H1 (cell line): ENCODE data around the gene PPP1R27. TPM values are rescaled to one million over a fixed set of nuclear protein-coding genes. Genes with fewer than 3 reads are reported as not detected.

ENCODE experiments used
- CTCF ChIA-PET: fragments of 300-600 bp; sonication (Branson Sonifier 250); formaldehyde crosslinking; loops from one replicate; lab custom pipeline; 2021; ENCODE audit not compliant: partially characterized antibody; lab: Charles Lee
- POLR2A ChIA-PET: fragments of 300-600 bp; sonication (Branson Sonifier 250); formaldehyde crosslinking; loops from one replicate; lab custom pipeline; 2021; ENCODE audit warnings: inconsistent platforms; ENCODE audit not compliant: partially characterized antibody; lab: Charles Lee
- DNase-seq, 2 experiments: peaks; one replicate each; pipeline versions ENCODE4 v3.0.0 to v3.0.0-alpha.2; 2010 to 2022; ENCODE audit warnings: low spot score in 2 of 2, low read depth in 1 of 2, mixed read lengths in 1 of 2
- FAIRE-seq: peaks from 2 replicates; lab custom pipeline; 2011; peaks lifted over from hg19 to GRCh38; lab: Jason Lieb, UNC
- H2AFZ ChIP-seq: 2 replicates; pipeline ENCODE4 v1.8.1; 2012; ENCODE audit warnings: low read length, inconsistent platforms
- H2AK5ac ChIP-seq: 2 replicates; pipeline ENCODE4 v1.6.1; 2013; ENCODE audit warnings: low read depth, low read length
- H2BK120ac ChIP-seq: replicated peaks from 2 replicates; pipeline ENCODE3; 2013; ENCODE audit warnings: low read depth, low read length, inconsistent platforms
- H2BK12ac ChIP-seq: 2 replicates; pipeline ENCODE4 v1.6.1; 2013; ENCODE audit warnings: low read depth, low read length
- H2BK15ac ChIP-seq: 2 replicates; pipeline ENCODE4 v1.6.1; 2013; ENCODE audit warnings: low read length
- H2BK20ac ChIP-seq: 2 replicates; pipeline ENCODE4 v1.6.1; 2013; ENCODE audit warnings: low read length
- H2BK5ac ChIP-seq: 2 replicates; pipeline ENCODE4 v1.6.1; 2013; ENCODE audit warnings: low read depth, low read length
- H3K14ac ChIP-seq: 2 replicates; pipeline ENCODE4 v1.6.1; 2013; ENCODE audit warnings: inconsistent platforms; ENCODE audit not compliant: insufficient read length
- H3K18ac ChIP-seq: 2 replicates; pipeline ENCODE4 v1.6.1; 2013; ENCODE audit warnings: low read length; ENCODE audit errors: extremely low read depth
- H3K23ac ChIP-seq: 2 replicates; pipeline ENCODE4 v1.6.1; 2013; ENCODE audit warnings: inconsistent platforms; ENCODE audit not compliant: insufficient read length
- H3K23me2 ChIP-seq: 2 replicates; pipeline ENCODE4 v1.6.1; 2013; ENCODE audit warnings: low read depth, low read length
- H3K27ac ChIP-seq: 2 replicates; pipeline ENCODE4 v1.6.1; 2011; ENCODE audit warnings: low read depth, low read length, inconsistent platforms
- H3K27me3 ChIP-seq, 4 experiments: replicated peaks in 1 of 4; 1 replicate in 1 of 4; 2 replicates in 3 of 4; pipeline versions ENCODE4 v1.6.1 to v1.8.1; 2011 to 2013; ENCODE audit warnings: low read length in 3 of 4, mild to moderate bottlenecking in 3 of 4, inconsistent platforms in 2 of 4, mixed read lengths in 2 of 4, moderate library complexity in 1 of 4; ENCODE audit not compliant: control insufficient read depth in 3 of 4, insufficient read depth in 3 of 4; ENCODE audit errors: extremely low read depth in 1 of 4
- H3K36me3 ChIP-seq, 4 experiments: 2 replicates each; pipeline versions ENCODE4 v1.6.1 to v1.8.1; 2011 to 2013; ENCODE audit warnings: mild to moderate bottlenecking in 4 of 4, low read length in 3 of 4, moderate library complexity in 2 of 4, control low read depth in 1 of 4, inconsistent platforms in 1 of 4; ENCODE audit not compliant: insufficient read depth in 4 of 4, control insufficient read depth in 2 of 4
- H3K4ac ChIP-seq: replicated peaks from 2 replicates; pipeline ENCODE3; 2013; ENCODE audit warnings: low read length, low read depth, mixed read lengths, inconsistent platforms; ENCODE audit not compliant: insufficient read length
- H3K4me1 ChIP-seq, 4 experiments: replicated peaks in 1 of 4; 1 replicate in 1 of 4; 2 replicates in 3 of 4; pipeline versions ENCODE4 v1.6.1 to v1.8.1; 2011 to 2013; ENCODE audit warnings: low read length in 3 of 4, inconsistent platforms in 2 of 4, mixed read lengths in 1 of 4; ENCODE audit not compliant: insufficient read depth in 4 of 4, control insufficient read depth in 3 of 4
- H3K4me2 ChIP-seq, 2 experiments: 2 replicates each; pipeline versions ENCODE4 v1.6.1 to v1.8.1; 2011 to 2013; ENCODE audit warnings: low read depth in 2 of 2, low read length in 2 of 2, control low read depth in 1 of 2, inconsistent platforms in 1 of 2, mild to moderate bottlenecking in 1 of 2; ENCODE audit not compliant: insufficient read depth in 1 of 2
- H3K4me3 ChIP-seq, 4 experiments: fragments of 200-600, 300-600 bp in 1 of 4; sonication (generic), shearing (Covaris generic), sonication (Bioruptor Twin) in 1 of 4; 2 replicates each; pipeline versions ENCODE4 v1.5.1 to v1.8.1; 2011 to 2016; ENCODE audit warnings: low read length in 4 of 4, low read depth in 3 of 4, control low read depth in 2 of 4, inconsistent platforms in 2 of 4, mild to moderate bottlenecking in 2 of 4, mixed read lengths in 1 of 4, moderate library complexity in 1 of 4; ENCODE audit not compliant: insufficient read depth in 2 of 4; ENCODE audit errors: extremely low read depth in 1 of 4
- H3K56ac ChIP-seq: replicated peaks from 2 replicates; pipeline ENCODE3; 2013; ENCODE audit warnings: low read depth, mild to moderate bottlenecking, mixed read lengths, low read length, inconsistent platforms; ENCODE audit not compliant: insufficient read length
- H3K79me1 ChIP-seq: 2 replicates; pipeline ENCODE4 v1.6.1; 2013; ENCODE audit warnings: low read depth, low read length, control low read depth
- H3K79me2 ChIP-seq, 2 experiments: 2 replicates each; pipeline versions ENCODE4 v1.6.1 to v1.8.1; 2012 to 2013; ENCODE audit warnings: low read length in 2 of 2, mild to moderate bottlenecking in 2 of 2, inconsistent platforms in 1 of 2; ENCODE audit not compliant: insufficient read depth in 2 of 2, control insufficient read depth in 1 of 2
- H3K9ac ChIP-seq, 4 experiments: replicated peaks in 1 of 4; 1 replicate in 1 of 4; 2 replicates in 3 of 4; pipeline versions ENCODE4 v1.6.1 to v1.8.1; 2011 to 2013; ENCODE audit warnings: low read depth in 3 of 4, low read length in 3 of 4, control low read depth in 2 of 4, mild to moderate bottlenecking in 2 of 4, moderate library complexity in 2 of 4, inconsistent platforms in 1 of 4; ENCODE audit errors: extremely low read depth in 1 of 4
- H3K9me3 ChIP-seq, 2 experiments: 2 replicates each; pipeline versions ENCODE4 v1.6.1 to v1.8.1; 2012 to 2013; ENCODE audit warnings: mild to moderate bottlenecking in 2 of 2, moderate library complexity in 2 of 2, control low read depth in 1 of 2, inconsistent platforms in 1 of 2, low read depth in 1 of 2, low read length in 1 of 2, mixed read lengths in 1 of 2; ENCODE audit not compliant: insufficient read depth in 2 of 2
- H4K20me1 ChIP-seq, 2 experiments: replicated peaks in 1 of 2; 2 replicates each; pipeline versions ENCODE3 to v1.8.1; 2011 to 2013; ENCODE audit warnings: inconsistent platforms in 2 of 2, low read length in 2 of 2, mild to moderate bottlenecking in 1 of 2; ENCODE audit not compliant: insufficient read depth in 2 of 2, control insufficient read depth in 1 of 2
- H4K5ac ChIP-seq: 2 replicates; pipeline ENCODE4 v1.6.1; 2013; ENCODE audit warnings: low read length, low read depth, mixed read lengths, inconsistent platforms; ENCODE audit not compliant: insufficient read length
- H4K8ac ChIP-seq: 2 replicates; pipeline ENCODE4 v1.8.0; 2013; ENCODE audit warnings: mild to moderate bottlenecking, moderate library complexity, low read length, inconsistent platforms; ENCODE audit not compliant: insufficient read depth; ENCODE audit errors: extremely low read depth
- H4K91ac ChIP-seq: replicated peaks from 2 replicates; pipeline ENCODE3; 2013; ENCODE audit warnings: low read length, mixed read lengths, inconsistent platforms; ENCODE audit not compliant: insufficient read length
- CBX5 ChIP-seq: fragments of 300-800, 300-1000 bp; sonication (generic); IDR thresholded peaks from 2 replicates; pipeline ENCODE4 v1.7.1; 2016; ENCODE audit warnings: antibody characterized with exemption, low read length, low read depth
- CHD1 ChIP-seq: IDR thresholded peaks from 2 replicates; pipeline ENCODE4 v1.6.1; 2012; ENCODE audit warnings: low read depth, low read length, improper control_type of control experiment
- CTBP2 ChIP-seq: IDR thresholded peaks from 2 replicates; pipeline ENCODE4 v1.7.0; 2011; ENCODE audit warnings: borderline replicate concordance, mild to moderate bottlenecking, moderate library complexity, mixed read lengths, low read length; ENCODE audit not compliant: insufficient read depth, insufficient read length
- EZH2 ChIP-seq: fragments of 200-600 bp; sonication (generic); IDR thresholded peaks from 2 replicates; pipeline ENCODE4 v1.7.1; 2012; ENCODE audit warnings: low read depth, mild to moderate bottlenecking, moderate library complexity, low read length, inconsistent platforms; ENCODE audit not compliant: severe bottlenecking
- FOSL1 ChIP-seq: IDR thresholded peaks from 2 replicates; pipeline ENCODE4 v1.6.1; 2011; ENCODE audit warnings: mild to moderate bottlenecking, low read depth, low read length, moderate library complexity; ENCODE audit not compliant: insufficient read depth
- HDAC6 ChIP-seq: IDR thresholded peaks from one replicate; pipeline ENCODE4 v1.7.1; 2012; ENCODE audit warnings: low read depth, mild to moderate bottlenecking, inconsistent platforms, low read length, moderate library complexity
- RFX5 ChIP-seq: IDR thresholded peaks from 2 replicates; pipeline ENCODE4 v1.6.1; 2011; ENCODE audit warnings: low read depth, low read length, improper control_type of control experiment, borderline replicate concordance
- YY1 ChIP-seq: IDR thresholded peaks from 2 replicates; pipeline ENCODE4 v1.6.1; 2011; ENCODE audit warnings: low read depth, mild to moderate bottlenecking, low read length
- WGBS, 2 experiments: shearing (Covaris generic) in 1 of 2; methylation state at CpG; one replicate each; pipeline versions ENCODE4 v1.1.6 to v1.1.7; 2013 to 2015; ENCODE audit warnings: low lambda C conversion rate in 2 of 2, mixed read lengths in 2 of 2, inconsistent platforms in 1 of 2, low coverage in 1 of 2, missing lambda C conversion rate in 1 of 2; ENCODE audit not compliant: insufficient replicate concordance in 2 of 2, insufficient coverage in 1 of 2, insufficient read length in 1 of 2; ENCODE audit errors: extremely low coverage in 1 of 2, missing lambda C conversion rate in 1 of 2; 5-methylcytosine and 5-hydroxymethylcytosine counted together
- polyA plus RNA-seq, 7 experiments: library from polyadenylated mRNA; depleted of rRNA in 3 of 7; stranded (reverse) in 5 of 7; unstranded in 2 of 7; fragments of >200 nt in 5 of 7; fragments of 200-250 nt in 2 of 7; gene quantifications; 1 replicate in 5 of 7; 2 replicates in 1 of 7; 4 replicates in 1 of 7; pipeline versions ENCODE4 v1.2.1 to v1.2.3, GENCODE V29; 2011 to 2013; ENCODE audit warnings: missing spikeins in 2 of 7, mixed read lengths in 2 of 7
- total RNA-seq: library from RNA; stranded (reverse); fragmentation: NEBNext Ultra II Directional; extraction: Animal tissue kit (Norgen Biotek cat#: 25700); gene quantifications from 2 replicates; pipeline ENCODE4 v1.2.1, GENCODE V29; 2021
- TF ChIP-seq, protein P1 (sequence below): IDR thresholded peaks from 2 replicates; pipeline ENCODE4 v1.6.1; 2012; ENCODE audit warnings: inconsistent platforms
- TF ChIP-seq, protein P2 (sequence below): IDR thresholded peaks from 2 replicates; pipeline ENCODE4 v1.6.1; 2012; ENCODE audit warnings: low read length, inconsistent platforms
- TF ChIP-seq, protein P3 (sequence below): IDR thresholded peaks from 2 replicates; pipeline ENCODE4 v1.6.1; 2012; ENCODE audit warnings: inconsistent platforms

The PPP1R27 gene
- total and polyA plus RNA-seq, 2 of the 8 experiments (the other 6 are each of a cell fraction or from before 2014, with no cell fraction given): 0.27 TPM; not detected in 1

DNA sequence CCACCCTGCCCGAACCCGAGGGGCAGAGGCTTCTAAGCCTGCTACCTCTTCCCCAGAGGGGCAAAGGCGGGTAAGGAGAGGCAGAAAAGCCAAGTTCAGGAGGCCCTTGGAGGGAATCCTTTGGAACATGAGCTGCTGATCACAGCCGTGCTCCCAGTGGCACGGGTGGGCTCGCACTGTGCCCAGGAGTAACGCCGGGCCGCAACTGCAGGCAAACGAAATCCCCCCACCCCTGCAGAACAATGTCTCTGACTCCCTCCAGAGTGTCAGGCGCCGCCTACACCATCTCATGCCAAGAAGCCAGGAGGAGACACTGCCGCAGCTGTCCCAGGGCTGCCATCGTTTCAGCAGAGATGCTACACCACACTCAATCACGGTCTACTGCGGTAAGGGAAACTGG, 16.6 kb upstream of the PPP1R27 start:
- Histone ChIP-seq H3K36me3 (peaks cover 18 to 58% (median 35%) of the 10 kb centered on the region in 4 experiments; a peak in 6 of 8 replicates), H2BK5ac (no peak overlapping the region), H4K91ac (no peak overlapping the region), H3K9me3 (no peaks in the 10 kb centered on the region), H2BK15ac (no peak overlapping the region), H4K8ac (no peak overlapping the region), H2BK20ac (no peak overlapping the region), H3K79me1 (peaks cover 5% of the 10 kb centered on the region), H3K18ac (no peak overlapping the region), H3K4me3 (no peak overlapping the region), H4K20me1 (peaks cover 5 to 14% of the 10 kb centered on the region in 2 experiments), H3K4me1 (no peaks in the 10 kb centered on the region), H3K4me2 (no peak overlapping the region), H3K23me2 (no peaks in the 10 kb centered on the region), H3K9ac (no peak overlapping the region), H3K4ac (no peak overlapping the region), H2AFZ (no peak overlapping the region), H2BK120ac (no peak overlapping the region), H3K23ac (no peak overlapping the region), H2AK5ac (no peak overlapping the region), H2BK12ac (no peak overlapping the region), H3K27ac (no peak overlapping the region), H3K27me3 (no peaks in the 10 kb centered on the region; a peak in 1 of 7 replicates), H3K56ac (no peak overlapping the region), H3K14ac (no peak overlapping the region), H3K79me2 (no peaks in the 10 kb centered on the region; a peak in 1 of 4 replicates), H4K5ac (no peak overlapping the region)
- DNase-seq (no peak), FAIRE-seq (no peak)
- TF ChIP-seq, protein P1, sequence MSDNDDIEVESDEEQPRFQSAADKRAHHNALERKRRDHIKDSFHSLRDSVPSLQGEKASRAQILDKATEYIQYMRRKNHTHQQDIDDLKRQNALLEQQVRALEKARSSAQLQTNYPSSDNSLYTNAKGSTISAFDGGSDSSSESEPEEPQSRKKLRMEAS: no peak
- TF ChIP-seq, protein P2, sequence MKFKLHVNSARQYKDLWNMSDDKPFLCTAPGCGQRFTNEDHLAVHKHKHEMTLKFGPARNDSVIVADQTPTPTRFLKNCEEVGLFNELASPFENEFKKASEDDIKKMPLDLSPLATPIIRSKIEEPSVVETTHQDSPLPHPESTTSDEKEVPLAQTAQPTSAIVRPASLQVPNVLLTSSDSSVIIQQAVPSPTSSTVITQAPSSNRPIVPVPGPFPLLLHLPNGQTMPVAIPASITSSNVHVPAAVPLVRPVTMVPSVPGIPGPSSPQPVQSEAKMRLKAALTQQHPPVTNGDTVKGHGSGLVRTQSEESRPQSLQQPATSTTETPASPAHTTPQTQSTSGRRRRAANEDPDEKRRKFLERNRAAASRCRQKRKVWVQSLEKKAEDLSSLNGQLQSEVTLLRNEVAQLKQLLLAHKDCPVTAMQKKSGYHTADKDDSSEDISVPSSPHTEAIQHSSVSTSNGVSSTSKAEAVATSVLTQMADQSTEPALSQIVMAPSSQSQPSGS: no peak
- TF ChIP-seq YY1: no peak
- TF ChIP-seq CBX5: no peak
- TF ChIP-seq EZH2: no peak
- TF ChIP-seq CHD1: no peak
- TF ChIP-seq CTBP2: no peak
- TF ChIP-seq FOSL1: no peak
- TF ChIP-seq, protein P3, sequence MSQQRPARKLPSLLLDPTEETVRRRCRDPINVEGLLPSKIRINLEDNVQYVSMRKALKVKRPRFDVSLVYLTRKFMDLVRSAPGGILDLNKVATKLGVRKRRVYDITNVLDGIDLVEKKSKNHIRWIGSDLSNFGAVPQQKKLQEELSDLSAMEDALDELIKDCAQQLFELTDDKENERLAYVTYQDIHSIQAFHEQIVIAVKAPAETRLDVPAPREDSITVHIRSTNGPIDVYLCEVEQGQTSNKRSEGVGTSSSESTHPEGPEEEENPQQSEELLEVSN: no peak
- no peak for TF ChIP-seq HDAC6
- TF ChIP-seq RFX5: no peak
- ChIA-PET POLR2A (interaction anchor here (0.5 to 1.8 kb wide), 4 partner anchors 10 to 25 kb away, joined by 3 to 6 read pairs (median 4); partner anchors contain the start of gene P4HB), CTCF (interaction anchor here (1.1 to 2.3 kb wide), 4 partner anchors 8 to 29 kb away, joined by 3 to 6 read pairs (median 4); no protein-coding TSS in a partner anchor)
- 90% methylated on average over 13 of the region's 16 CpGs; no CpG with 5 or more reads in 1 of the 2 experiments for WGBS, 2 experiments
